SJCRH30 (cell line): ENCODE data around the gene ATG12. TPM values are rescaled to one million over a fixed set of nuclear protein-coding genes. Genes with fewer than 3 reads are reported as not detected.

Experiments
- DNase-seq, 2 experiments: peaks; one replicate each; pipeline ENCODE4 v3.0.0-alpha.2; 2015 to 2020
- H3K27ac ChIP-seq: fragments of 250-450 bp; sonication (Bioruptor Pico); 2 replicates; pipeline ENCODE4 v1.5.1; 2020; ENCODE audit warnings: mild to moderate bottlenecking, moderate library complexity
- H3K27me3 ChIP-seq: fragments of 250-450 bp; sonication (Bioruptor Pico); 2 replicates; pipeline ENCODE4 v1.5.1; 2020; ENCODE audit warnings: mild to moderate bottlenecking, moderate library complexity
- H3K36me3 ChIP-seq: fragments of 250-450 bp; sonication (Bioruptor Pico); 2 replicates; pipeline ENCODE4 v1.5.1; 2020; ENCODE audit warnings: mild to moderate bottlenecking, moderate library complexity
- H3K4me1 ChIP-seq: fragments of 250-450 bp; sonication (Bioruptor Pico); 2 replicates; pipeline ENCODE4 v1.5.1; 2020; ENCODE audit warnings: mild to moderate bottlenecking, moderate library complexity
- H3K4me3 ChIP-seq: fragments of 250-450 bp; sonication (Bioruptor Pico); 2 replicates; pipeline ENCODE4 v1.5.1; 2020; ENCODE audit warnings: mild to moderate bottlenecking, moderate library complexity
- H3K9me3 ChIP-seq: fragments of 250-450 bp; sonication (Bioruptor Pico); replicated peaks from 2 replicates; pipeline ENCODE4 v1.5.1; 2020; ENCODE audit warnings: mild to moderate bottlenecking, moderate library complexity
- total RNA-seq: library from RNA; depleted of rRNA; stranded (reverse); fragments of >200 nt; shearing (Covaris generic); gene quantifications from 2 replicates; pipeline ENCODE4 v1.2.3, GENCODE V29; 2014

The ATG12 gene
- total RNA-seq, 1 experiment from 2014 or later: 62.5 TPM

DNA sequence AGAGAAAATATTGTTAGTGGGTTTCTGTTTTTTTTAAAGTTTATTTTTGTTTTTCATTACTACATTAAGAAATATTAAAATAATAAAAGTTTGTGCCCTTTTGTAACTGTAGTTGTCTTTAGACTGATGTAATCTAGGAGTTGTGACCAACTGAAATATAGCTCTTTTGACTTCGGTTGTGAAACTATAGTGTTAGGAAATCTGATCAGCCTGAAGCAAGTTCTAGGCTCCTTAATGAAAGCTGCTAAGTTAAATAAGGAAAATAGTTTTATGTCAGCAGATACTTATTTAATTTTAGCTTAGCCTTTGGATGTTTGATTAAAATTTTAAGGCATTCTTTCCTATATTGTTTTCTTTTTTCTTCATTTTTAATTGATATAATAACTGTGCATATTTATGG is 14.6 kb upstream of the ATG12 start:
- Histone ChIP-seq H3K27me3 (no peaks in the 10 kb centered on the region), H3K9me3 (no peaks in the 10 kb centered on the region), H3K27ac (no peak overlapping the region), H3K4me3 (no peak overlapping the region), H3K4me1 (peaks cover 4% of the 10 kb centered on the region; the same call in 1 of the 2 replicates), H3K36me3 (no peaks in the 10 kb centered on the region)
- no peak for DNase-seq

GRCh38 chr5:115854139-115854538 is 12.8 kb upstream of the ATG12 start:
- no peak overlapping the region for H3K27ac ChIP-seq
- no peaks in the 10 kb centered on the region for H3K27me3 ChIP-seq
- peaks cover 4% of the 10 kb centered on the region; the same call in 1 of the 2 replicates for H3K4me1 ChIP-seq
- H3K9me3 ChIP-seq: no peaks in the 10 kb centered on the region
- H3K4me3 ChIP-seq: no peak overlapping the region
- no peak for DNase-seq
- H3K36me3 ChIP-seq: no peaks in the 10 kb centered on the region

GRCh38 chr5:115850744-115851416 is 9.5 kb upstream of the ATG12 start:
- Histone ChIP-seq H3K4me1 (no peaks in the 10 kb centered on the region), H3K27me3 (no peaks in the 10 kb centered on the region), H3K4me3 (no peak overlapping the region), H3K36me3 (no peaks in the 10 kb centered on the region), H3K9me3 (no peaks in the 10 kb centered on the region), H3K27ac (no peak overlapping the region)
- DNase-seq: no peak

DNA sequence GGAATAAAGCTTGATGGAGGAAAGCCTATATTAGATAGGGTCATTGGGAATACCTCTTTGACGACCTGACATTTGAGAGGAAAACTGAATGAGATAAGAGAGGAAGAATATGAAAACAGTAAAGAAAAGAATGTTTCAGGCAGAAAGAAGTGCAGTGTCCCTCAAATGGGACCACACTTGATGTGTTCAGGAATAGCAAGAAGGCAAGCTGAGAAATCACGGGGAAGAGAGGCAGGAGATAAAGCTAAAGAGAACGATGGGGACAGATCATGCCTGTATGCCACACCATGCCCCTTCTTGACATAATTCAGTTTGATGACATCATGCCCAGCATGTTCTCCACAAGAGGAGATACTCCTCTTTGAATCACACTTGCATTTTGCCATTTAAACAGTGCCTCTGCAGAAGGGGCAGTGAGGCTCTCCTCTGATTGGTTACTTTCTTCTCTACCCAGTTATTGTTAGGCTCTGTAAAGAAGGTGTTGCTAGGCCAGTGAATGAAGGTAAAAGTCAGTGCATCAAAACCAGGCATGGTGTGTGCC is 8.0 kb upstream of the ATG12 start:
- Histone ChIP-seq H3K4me1 (no peaks in the 10 kb centered on the region), H3K36me3 (no peaks in the 10 kb centered on the region), H3K27me3 (no peaks in the 10 kb centered on the region), H3K27ac (no peak overlapping the region), H3K9me3 (no peaks in the 10 kb centered on the region), H3K4me3 (no peak overlapping the region)
- DNase-seq: no peak

DNA sequence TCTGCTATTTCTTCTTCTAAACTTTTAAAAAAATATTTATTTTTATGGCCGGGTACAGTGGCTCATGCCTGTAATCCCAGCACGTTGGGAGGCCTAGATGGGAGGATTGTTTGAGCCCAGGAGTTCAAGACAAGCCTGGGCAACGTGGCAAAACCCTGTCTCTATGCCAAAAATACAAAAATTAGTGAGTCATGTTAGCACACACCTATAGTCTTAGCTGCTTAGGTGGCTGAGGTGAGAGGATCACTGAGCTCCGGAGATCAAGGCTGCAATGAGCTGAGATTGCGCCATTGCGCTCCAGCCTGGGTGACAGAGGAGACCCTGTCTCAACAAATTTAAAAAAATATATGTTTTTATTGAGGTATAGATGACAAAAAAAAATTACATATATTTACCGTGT is 5.9 kb upstream of the ATG12 start:
- Histone ChIP-seq H3K9me3 (no peaks in the 10 kb centered on the region), H3K36me3 (no peaks in the 10 kb centered on the region), H3K4me1 (peaks cover 5% of the 10 kb centered on the region; the same call in 1 of the 2 replicates), H3K27me3 (no peaks in the 10 kb centered on the region), H3K4me3 (no peak overlapping the region), H3K27ac (no peak overlapping the region)
- DNase-seq: no peak

DNA sequence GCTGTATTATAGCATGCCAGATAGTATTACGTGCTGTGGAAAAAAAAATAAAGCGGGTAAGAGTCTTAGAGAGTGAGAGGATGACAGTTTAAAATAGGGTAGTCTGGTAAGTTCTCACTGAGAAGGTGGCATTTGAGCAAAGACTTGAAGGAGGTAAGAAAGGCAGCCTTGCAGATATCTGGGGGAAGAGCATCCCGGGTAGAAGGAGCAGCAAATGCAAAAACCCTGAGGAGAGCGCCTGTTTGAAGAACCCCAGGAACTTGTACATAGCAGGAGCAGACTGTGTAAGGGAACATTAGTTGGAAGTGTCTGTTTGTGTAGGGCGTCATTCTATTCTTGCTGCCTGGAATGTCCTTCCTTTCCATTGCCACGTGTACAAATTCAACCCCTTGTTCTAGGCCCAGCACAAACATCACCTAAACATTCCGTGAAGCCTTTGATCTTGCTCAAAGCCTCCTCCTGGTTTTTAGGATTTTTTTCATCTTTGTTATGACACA is 3.0 kb upstream of the ATG12 start:
- Histone ChIP-seq H3K36me3 (no peaks in the 10 kb centered on the region), H3K4me1 (peaks cover 5% of the 10 kb centered on the region; the same call in 1 of the 2 replicates), H3K9me3 (no peaks in the 10 kb centered on the region), H3K27ac (no peak overlapping the region), H3K27me3 (no peaks in the 10 kb centered on the region), H3K4me3 (no peak overlapping the region)
- no peak for DNase-seq

DNA sequence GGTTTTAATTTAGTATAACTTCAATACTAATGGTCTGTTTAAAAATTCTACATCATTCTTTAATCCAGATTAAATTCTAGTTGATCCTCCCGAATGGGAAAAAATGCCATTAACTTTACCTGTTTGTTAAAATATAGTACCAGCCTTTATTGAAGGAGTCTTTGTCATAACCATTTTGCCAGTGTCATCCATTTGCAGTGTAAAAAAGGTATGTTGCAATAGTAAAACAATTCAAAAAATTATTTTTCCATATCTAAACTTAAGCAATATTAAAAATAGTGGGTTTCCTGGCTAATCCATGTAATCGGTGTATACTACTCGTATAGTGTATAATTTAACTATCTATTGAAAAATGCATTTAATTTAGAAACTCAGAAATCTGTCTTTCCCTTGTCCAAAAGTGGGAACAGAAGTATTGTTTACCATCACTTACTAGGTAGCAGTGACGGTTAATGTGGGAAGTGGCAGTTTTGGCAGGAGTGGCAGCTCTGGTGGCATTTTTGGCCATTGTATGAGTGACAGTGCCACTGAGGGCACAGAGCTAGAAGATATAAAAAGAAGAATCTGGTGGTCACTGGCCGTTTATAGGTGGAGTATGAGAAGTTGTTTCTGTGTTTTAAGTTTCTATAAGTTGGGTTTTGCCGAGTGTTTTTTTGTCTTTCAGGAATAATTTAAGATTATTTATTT is 2.2 kb upstream of the ATG12 start:
- Histone ChIP-seq H3K4me3 (peak overlapping the region; percentile 87), H3K36me3 (no peaks in the 10 kb centered on the region), H3K27me3 (no peaks in the 10 kb centered on the region), H3K4me1 (peaks cover 5% of the 10 kb centered on the region; the same call in 1 of the 2 replicates), H3K27ac (no peak overlapping the region), H3K9me3 (no peaks in the 10 kb centered on the region)
- DNase-seq: no peak

DNA sequence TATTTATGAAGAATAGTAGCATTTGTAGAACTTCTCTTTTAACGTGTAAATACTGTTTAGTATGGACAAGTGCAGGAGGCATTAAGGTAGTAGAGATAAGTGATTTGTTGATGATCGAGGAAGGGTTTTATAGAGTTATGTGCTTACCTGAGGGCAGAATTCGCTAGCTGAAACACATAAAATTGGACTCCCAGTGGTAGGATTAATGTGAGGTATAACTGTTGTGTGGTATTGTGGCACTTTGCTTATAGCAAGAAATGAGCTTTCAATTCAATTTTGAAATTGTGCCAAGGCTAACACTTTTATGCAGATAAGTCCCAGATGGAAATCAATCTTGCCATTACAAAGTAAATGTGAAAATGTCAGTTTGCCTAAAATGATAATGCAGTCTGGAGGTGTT is 1.6 kb upstream of the ATG12 start:
- Histone ChIP-seq H3K27ac (peak overlapping the region; percentile 85), H3K9me3 (no peaks in the 10 kb centered on the region), H3K4me1 (peaks cover 5% of the 10 kb centered on the region; the same call in 1 of the 2 replicates), H3K36me3 (no peaks in the 10 kb centered on the region; the same call in 1 of the 2 replicates), H3K27me3 (no peaks in the 10 kb centered on the region), H3K4me3 (peak overlapping the region; percentile 87)
- DNase-seq: no peak

DNA sequence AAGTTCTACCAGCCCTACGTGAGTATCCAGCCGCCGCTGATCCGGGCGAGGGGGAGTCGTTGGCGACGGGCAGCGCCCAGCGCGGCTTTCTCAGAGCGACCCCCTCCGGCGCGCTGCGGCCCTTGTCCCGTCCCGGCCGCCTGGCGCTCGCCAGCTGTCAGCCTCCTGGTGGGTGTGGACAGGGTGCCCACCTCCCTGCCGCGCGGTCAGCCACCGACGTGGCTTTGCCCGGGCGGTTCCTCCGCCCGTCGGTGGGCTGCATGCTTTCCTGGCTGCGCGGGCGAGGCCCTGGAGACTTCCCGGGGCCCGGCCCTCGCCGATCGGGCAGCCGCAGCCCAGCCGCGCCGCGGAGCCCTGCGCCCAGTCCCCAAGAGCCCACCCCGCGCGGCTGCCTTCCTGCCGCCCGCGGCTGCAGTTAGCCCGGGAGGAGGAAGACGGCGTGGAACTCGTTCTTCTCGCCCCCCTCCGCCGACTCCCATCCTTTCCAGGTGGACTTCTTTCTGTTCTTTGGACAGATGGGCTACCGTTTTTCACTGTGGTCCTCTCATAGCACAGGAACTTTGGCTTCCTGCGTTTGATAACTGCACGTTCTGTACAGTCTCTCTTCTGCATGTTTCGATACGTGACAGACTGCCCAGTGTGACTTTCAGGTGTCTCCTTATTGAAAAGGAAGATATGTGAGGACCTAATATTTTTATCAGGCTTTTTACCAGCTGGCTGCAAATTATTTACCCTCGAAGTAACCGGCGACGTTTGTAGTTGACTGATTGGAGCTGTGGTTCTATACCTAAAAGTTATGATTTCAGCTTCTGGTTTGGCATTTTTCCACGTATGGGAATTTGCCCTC is 947 bp upstream of the ATG12 start:
- peak; percentile 79 to 85 for DNase-seq
- Histone ChIP-seq H3K27ac (peak overlapping the region; percentile 85), H3K27me3 (no peaks in the 10 kb centered on the region), H3K9me3 (no peaks in the 10 kb centered on the region), H3K4me1 (peaks cover 5% of the 10 kb centered on the region; the same call in 1 of the 2 replicates), H3K4me3 (peak overlapping the region; percentile 87), H3K36me3 (no peaks in the 10 kb centered on the region; the same call in 1 of the 2 replicates)

DNA sequence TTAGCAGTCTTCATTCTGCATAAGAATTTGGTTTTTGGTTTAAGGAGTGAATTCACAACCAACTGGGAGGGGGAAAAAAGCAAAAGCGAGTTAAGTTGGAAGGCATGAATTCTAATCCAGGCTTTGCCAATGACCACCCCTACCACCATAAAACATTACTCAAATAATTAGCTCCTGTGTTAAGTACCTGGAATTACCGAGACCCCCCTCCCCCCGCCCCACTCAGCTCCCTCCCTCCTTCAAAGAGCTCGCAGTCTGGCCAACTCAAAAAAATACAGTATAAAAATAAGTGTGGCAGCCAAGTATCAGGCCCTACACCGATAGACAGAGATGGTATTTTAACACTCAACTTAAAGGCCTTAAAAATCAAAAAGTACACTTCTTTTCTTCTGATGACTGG is 492 bp downstream of the ATG12 start:
- no peaks in the 10 kb centered on the region for H3K9me3 ChIP-seq
- DNase-seq: peak in 1 of 2 experiments; percentile 13
- H3K4me1 ChIP-seq: peaks cover 5% of the 10 kb centered on the region; the same call in 1 of the 2 replicates
- no peaks in the 10 kb centered on the region for H3K27me3 ChIP-seq
- peak overlapping the region; percentile 85 for H3K27ac ChIP-seq
- H3K4me3 ChIP-seq: peak overlapping the region; percentile 87
- H3K36me3 ChIP-seq: peaks cover 13% of the 10 kb centered on the region

- Histone ChIP-seq H3K4me3 (no peak overlapping the region), H3K9me3 (no peaks in the 10 kb centered on the region), H3K27me3 (no peaks in the 10 kb centered on the region), H3K36me3 (peaks cover 27% of the 10 kb centered on the region), H3K4me1 (peaks cover 5% of the 10 kb centered on the region; the same call in 1 of the 2 replicates), H3K27ac (no peak overlapping the region)
- DNase-seq: peak in 1 of 2 experiments; percentile 71
Observed at GRCh38 chr5:115838885-115839518, 2.4 kb downstream of the ATG12 start.

DNA sequence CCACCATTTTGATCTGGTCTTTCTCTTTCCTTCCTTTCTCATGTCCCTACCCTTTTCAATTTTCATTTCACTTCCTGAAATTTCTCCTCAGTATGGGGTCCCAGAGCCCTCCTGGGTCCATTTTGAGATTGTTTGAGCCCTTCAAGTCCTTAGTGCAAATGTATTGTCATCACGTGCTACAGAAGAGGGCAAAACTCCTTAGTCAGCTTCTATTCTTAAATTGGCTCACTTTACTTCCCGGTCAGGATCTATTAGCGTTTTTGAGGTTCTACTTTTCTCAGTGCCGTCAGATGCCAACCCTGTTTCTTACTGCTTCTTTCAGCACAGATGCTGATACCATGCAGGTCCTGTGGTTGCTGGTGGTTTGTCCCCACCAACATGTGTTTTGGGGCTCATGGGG is 5.9 kb downstream of the ATG12 start:
- DNase-seq: no peak

GRCh38 chr5:115831163-115831768 is 10.1 kb downstream of the ATG12 start:
- no peaks in the 10 kb centered on the region for H3K27me3 ChIP-seq
- no peaks in the 10 kb centered on the region for H3K4me1 ChIP-seq
- DNase-seq: peak; percentile 11 to 64
- H3K9me3 ChIP-seq: no peaks in the 10 kb centered on the region; the same call in 1 of the 2 replicates
- H3K36me3 ChIP-seq: peaks cover 55% of the 10 kb centered on the region
- H3K27ac ChIP-seq: no peak overlapping the region
- no peak overlapping the region for H3K4me3 ChIP-seq

More for the DNA sequence above, 5.9 kb downstream of the ATG12 start:
- Histone ChIP-seq H3K27me3 (no peaks in the 10 kb centered on the region), H3K4me1 (no peaks in the 10 kb centered on the region), H3K27ac (no peak overlapping the region), H3K4me3 (no peak overlapping the region), H3K9me3 (no peaks in the 10 kb centered on the region), H3K36me3 (peaks cover 40% of the 10 kb centered on the region)

- Histone ChIP-seq H3K27me3 (no peaks in the 10 kb centered on the region), H3K4me1 (no peaks in the 10 kb centered on the region), H3K9me3 (no peaks in the 10 kb centered on the region; the same call in 1 of the 2 replicates), H3K4me3 (no peak overlapping the region), H3K27ac (no peak overlapping the region), H3K36me3 (peaks cover 46% of the 10 kb centered on the region)
- no peak for DNase-seq
Observed at GRCh38 chr5:115829913-115830312, 11.5 kb downstream of the ATG12 start.
